WTC11 (cell line): ENCODE measurements around the gene PDLIM7.

Experiments
- ATF1 ChIP-seq: sonication (generic); formaldehyde crosslinking; IDR thresholded peaks from 2 replicates; pipeline ENCODE4 v1.8.1; 2023; ENCODE audit warnings: mild to moderate bottlenecking, moderate library complexity, missing genetic modification reagents
- ATF6 ChIP-seq: sonication (generic); formaldehyde crosslinking; IDR thresholded peaks from 2 replicates; pipeline ENCODE4 v1.8.1; 2023; ENCODE audit warnings: mild to moderate bottlenecking, missing genetic modification reagents
- ESRRA ChIP-seq: sonication (generic); formaldehyde crosslinking; IDR thresholded peaks from 2 replicates; pipeline ENCODE4 v1.8.1; 2022; ENCODE audit warnings: mild to moderate bottlenecking, missing genetic modification reagents, borderline replicate concordance
- NFE2L1 ChIP-seq: sonication (generic); formaldehyde crosslinking; IDR thresholded peaks from 2 replicates; pipeline ENCODE4 v1.8.1; 2023; ENCODE audit warnings: missing genetic modification reagents
- NFYB ChIP-seq: sonication (generic); formaldehyde crosslinking; conservative IDR thresholded peaks from 2 replicates; pipeline ENCODE4 v1.8.0; 2022; ENCODE audit warnings: low read depth, missing genetic modification reagents
- NR1H2 ChIP-seq: sonication (generic); formaldehyde crosslinking; IDR thresholded peaks from 2 replicates; pipeline ENCODE4 v1.9.0; 2021; ENCODE audit warnings: mild to moderate bottlenecking, moderate library complexity, missing genetic modification reagents
- SMAD3 ChIP-seq: sonication (generic); formaldehyde crosslinking; IDR thresholded peaks from 2 replicates; pipeline ENCODE4 v1.8.0; 2022; ENCODE audit warnings: missing genetic modification reagents, mild to moderate bottlenecking, borderline replicate concordance
- TEAD4 ChIP-seq: sonication (generic); formaldehyde crosslinking; IDR thresholded peaks from 2 replicates; pipeline ENCODE4 v1.8.0; 2022; ENCODE audit warnings: mild to moderate bottlenecking, missing genetic modification reagents
- TP53 ChIP-seq: sonication (generic); formaldehyde crosslinking; IDR thresholded peaks from 2 replicates; pipeline ENCODE4 v1.8.1; 2023; ENCODE audit warnings: mild to moderate bottlenecking, missing genetic modification reagents
- TF ChIP-seq, protein P1 (sequence below): fragments of 200-600 bp; IDR thresholded peaks from 2 replicates; pipeline ENCODE4 v1.8.0; 2022; ENCODE audit warnings: antibody characterized with exemption
- TF ChIP-seq, protein P2 (sequence below): sonication (generic); formaldehyde crosslinking; IDR thresholded peaks from 2 replicates; pipeline ENCODE4 v1.8.1; 2023; ENCODE audit warnings: mild to moderate bottlenecking, missing genetic modification reagents, moderate library complexity
- TF ChIP-seq, protein P3 (sequence below): fragments of 250-450 bp; sonication (Bioruptor Pico); IDR thresholded peaks from 2 replicates; pipeline ENCODE4 v2.1.2; 2022; ENCODE audit warnings: mild to moderate bottlenecking, moderate library complexity

DNA sequence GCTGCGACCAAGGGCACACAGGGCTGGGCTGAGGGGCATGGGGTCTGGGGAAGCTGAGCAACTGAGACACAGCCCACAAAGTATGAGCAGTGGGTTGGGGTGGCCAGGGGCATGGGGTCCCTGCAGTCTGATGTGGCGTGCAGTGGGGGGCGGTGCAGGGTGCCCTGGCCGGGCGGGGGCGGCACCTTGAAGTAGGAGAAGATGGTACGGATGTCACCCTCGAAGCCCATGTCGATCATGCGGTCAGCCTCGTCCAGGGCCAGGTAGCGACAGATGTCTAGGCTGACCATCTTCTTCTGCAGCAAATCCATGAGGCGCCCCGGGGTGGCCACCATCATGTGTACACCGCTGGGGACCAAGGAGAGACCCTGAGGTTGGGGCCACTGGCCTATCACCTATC, 16.1 kb upstream of the PDLIM7 start:
- TF ChIP-seq, protein P1, sequence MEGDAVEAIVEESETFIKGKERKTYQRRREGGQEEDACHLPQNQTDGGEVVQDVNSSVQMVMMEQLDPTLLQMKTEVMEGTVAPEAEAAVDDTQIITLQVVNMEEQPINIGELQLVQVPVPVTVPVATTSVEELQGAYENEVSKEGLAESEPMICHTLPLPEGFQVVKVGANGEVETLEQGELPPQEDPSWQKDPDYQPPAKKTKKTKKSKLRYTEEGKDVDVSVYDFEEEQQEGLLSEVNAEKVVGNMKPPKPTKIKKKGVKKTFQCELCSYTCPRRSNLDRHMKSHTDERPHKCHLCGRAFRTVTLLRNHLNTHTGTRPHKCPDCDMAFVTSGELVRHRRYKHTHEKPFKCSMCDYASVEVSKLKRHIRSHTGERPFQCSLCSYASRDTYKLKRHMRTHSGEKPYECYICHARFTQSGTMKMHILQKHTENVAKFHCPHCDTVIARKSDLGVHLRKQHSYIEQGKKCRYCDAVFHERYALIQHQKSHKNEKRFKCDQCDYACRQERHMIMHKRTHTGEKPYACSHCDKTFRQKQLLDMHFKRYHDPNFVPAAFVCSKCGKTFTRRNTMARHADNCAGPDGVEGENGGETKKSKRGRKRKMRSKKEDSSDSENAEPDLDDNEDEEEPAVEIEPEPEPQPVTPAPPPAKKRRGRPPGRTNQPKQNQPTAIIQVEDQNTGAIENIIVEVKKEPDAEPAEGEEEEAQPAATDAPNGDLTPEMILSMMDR = no peak
- no peak for TF ChIP-seq NR1H2 (CRISPR knock-in tag)
- TF ChIP-seq, protein P2, sequence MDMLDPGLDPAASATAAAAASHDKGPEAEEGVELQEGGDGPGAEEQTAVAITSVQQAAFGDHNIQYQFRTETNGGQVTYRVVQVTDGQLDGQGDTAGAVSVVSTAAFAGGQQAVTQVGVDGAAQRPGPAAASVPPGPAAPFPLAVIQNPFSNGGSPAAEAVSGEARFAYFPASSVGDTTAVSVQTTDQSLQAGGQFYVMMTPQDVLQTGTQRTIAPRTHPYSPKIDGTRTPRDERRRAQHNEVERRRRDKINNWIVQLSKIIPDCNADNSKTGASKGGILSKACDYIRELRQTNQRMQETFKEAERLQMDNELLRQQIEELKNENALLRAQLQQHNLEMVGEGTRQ (CRISPR knock-in tag) = no peak
- no peak for TF ChIP-seq SMAD3 (CRISPR knock-in tag)
- TF ChIP-seq, protein P3, sequence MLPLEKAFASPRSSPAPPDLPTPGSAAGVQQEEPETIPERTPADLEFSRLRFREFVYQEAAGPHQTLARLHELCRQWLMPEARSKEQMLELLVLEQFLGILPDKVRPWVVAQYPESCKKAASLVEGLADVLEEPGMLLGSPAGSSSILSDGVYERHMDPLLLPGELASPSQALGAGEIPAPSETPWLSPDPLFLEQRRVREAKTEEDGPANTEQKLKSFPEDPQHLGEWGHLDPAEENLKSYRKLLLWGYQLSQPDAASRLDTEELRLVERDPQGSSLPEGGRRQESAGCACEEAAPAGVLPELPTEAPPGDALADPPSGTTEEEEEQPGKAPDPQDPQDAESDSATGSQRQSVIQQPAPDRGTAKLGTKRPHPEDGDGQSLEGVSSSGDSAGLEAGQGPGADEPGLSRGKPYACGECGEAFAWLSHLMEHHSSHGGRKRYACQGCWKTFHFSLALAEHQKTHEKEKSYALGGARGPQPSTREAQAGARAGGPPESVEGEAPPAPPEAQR = no peak
- TF ChIP-seq ATF6 (CRISPR knock-in tag) = no peak
- TF ChIP-seq TEAD4 (CRISPR knock-in tag) = no peak
- TF ChIP-seq NFYB (CRISPR knock-in tag) = no peak
- TF ChIP-seq TP53 (CRISPR knock-in tag) = no peak
- no peak for TF ChIP-seq ESRRA (CRISPR knock-in tag)
- TF ChIP-seq ATF1 = no peak
- TF ChIP-seq NFE2L1 (CRISPR knock-in tag) = no peak
